HG03097 (cell line): ENCODE measurements around the gene KIF26A.

ENCODE experiments used
- ATAC-seq: cut with Tn5 transposase; IDR thresholded peaks from one replicate; pipeline ENCODE4 v1.9.1; 2021; ENCODE audit not compliant: unreplicated experiment, low FRiP score

The KIF26A gene

DNA sequence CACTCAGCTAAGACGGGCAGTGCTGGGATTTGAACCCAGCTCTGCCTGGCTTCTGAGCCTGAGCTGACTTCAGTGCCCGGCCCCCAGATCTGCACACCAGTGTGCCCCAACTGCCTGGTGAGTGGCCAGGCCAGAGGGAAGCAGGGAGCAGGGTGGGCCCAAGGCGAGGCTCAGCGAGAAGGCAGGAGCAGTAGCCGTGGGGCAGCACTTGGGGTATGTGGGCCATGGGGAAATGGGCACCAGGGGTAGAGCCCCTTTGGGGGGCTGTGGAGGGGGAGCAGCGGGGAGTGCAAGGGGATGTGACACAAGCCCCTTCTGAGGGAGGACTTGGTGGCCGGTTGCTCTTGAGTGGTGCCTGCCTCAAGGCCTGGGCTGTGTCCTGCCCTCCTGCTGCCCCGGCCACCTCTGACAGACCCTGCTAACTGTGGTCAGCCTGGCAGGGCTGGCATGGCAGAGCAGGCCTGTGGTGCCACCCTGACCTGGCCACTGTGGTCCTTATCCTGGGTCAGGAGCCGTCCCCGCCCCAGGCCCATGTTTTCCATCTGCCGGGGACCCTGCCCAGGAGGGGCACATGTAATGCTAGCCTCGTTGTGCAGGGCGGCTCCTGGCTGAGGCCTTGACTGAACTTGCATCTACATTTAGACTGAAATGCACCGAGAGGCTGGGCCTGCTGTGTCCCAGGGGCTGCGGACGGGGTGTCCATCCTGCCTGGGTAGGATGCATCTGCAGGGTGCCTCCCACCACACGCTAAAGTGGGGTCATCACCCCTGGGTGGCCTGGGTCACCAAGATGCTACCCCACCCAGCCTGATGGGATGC, 90.5 kb downstream of the KIF26A start:
- no peak for ATAC-seq

DNA sequence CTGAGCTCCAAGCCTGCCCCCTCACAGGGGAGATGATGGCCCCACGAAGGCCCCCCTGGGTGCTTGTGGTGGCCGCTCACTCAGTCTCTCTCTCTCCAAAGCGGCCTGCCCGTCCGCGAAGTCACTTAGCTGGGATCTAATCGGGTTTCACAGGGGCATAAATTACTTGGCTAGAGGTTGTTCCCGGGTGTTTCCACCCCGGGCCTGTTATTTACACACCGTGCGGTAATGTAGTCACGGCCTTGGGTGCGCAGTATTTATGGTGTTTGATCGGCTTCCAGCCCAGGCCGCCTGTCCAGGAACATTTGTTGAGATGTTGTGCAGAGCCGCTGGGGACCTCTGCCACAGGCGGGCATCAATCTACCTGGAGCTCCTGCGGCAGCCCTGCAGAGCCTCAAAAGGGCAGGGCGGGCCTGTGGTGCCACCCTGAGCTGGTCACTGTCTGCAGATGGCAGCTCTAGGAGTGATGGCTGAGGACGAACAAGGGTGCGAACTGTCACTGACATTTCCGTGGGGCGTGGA, 91.2 kb downstream of the KIF26A start:
- no peak for ATAC-seq

DNA sequence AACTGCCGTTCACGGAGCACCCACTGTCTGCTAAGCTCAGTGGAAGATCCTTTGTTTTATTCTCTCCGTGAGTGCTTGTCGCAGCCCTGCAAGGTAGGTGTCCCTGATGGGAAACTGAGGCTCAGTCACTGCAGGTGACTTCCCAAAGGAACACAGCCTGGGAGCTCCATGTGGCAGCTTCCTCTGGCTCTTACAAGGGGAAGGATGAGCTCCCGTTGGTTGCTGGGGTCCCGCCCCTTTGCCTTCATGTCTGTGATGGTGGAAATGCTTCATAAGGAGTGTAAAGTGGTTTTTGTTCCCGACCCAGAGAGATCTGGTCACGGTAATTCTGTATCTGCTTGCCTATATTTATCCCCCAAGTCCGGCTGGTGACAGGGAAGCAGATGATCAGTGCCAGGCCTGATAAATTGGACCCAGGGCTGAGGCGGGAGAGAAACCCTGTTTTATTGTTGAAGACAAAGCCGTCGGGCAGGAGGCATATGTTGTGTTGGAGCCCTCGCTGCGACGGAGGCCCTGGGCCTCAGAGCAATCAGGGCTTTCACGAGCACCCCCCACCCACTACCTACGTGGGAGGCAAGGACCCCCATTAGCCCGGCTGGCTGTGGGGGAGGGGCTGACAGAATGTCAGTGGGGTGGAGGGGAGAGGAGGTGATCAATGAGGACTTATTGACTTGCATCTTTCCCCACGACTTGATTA, 91.9 kb downstream of the KIF26A start:
- no peak for ATAC-seq
